ENCODE results near the gene AQP9.
"Not testable (repeated sequence)": the region's sequence is repeated elsewhere in the genome, so short reads cannot be mapped to it uniquely, and the experiment has no call there.

Gene AQP9, protein sequence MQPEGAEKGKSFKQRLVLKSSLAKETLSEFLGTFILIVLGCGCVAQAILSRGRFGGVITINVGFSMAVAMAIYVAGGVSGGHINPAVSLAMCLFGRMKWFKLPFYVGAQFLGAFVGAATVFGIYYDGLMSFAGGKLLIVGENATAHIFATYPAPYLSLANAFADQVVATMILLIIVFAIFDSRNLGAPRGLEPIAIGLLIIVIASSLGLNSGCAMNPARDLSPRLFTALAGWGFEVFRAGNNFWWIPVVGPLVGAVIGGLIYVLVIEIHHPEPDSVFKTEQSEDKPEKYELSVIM

GRCh38 chr15:58138106-58138505 is at the start of gene AQP9:
TSS of gene AQP9 (plus strand) at chr15:58138381. CDS start at chr15:58138566, 185 bp downstream.
- no peak for DNase-seq
- intact Hi-C loops (cut with DNase I) = no loop called here

- intact Hi-C loops (cut with DNase I) = no loop called here
- DNase-seq = no peak
Measured at GRCh38 chr15:58095415-58095814, 42.8 kb upstream of the AQP9 start.

- intact Hi-C loops (cut with DNase I) = no loop called here
- no peak for DNase-seq
Measured at GRCh38 chr15:58096529-58097084, 41.6 kb upstream of the AQP9 start.

GRCh38 chr15:58103482-58103881 is 34.7 kb upstream of the AQP9 start:
- no peak for DNase-seq
- intact Hi-C loops (cut with DNase I) = no loop called here

- no peak for DNase-seq
Measured at GRCh38 chr15:58108117-58108516, 30.1 kb upstream of the AQP9 start.

DNA sequence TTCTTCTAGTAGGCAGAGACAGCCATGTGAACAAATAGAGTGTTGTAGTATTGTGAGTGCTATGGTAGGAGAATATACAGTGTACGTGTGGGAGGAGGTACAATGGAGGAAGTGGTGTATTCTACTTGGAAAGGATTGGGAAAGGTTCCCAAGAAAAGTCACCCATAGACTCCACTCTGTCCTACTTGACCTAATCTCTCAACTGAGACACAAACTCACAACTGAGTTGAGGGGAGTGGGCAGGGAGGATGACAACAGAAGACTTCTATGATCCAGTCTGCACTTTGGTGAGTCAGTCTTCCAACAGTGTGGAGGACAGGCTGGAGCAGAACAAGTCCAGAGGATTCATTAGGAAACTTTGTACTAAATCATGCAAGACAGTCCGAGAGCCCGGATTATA is 28.8 kb upstream of the AQP9 start:
- intact Hi-C loops (cut with DNase I) = no loop called here

More at GRCh38 chr15:58108117-58108516, 30.1 kb upstream of the AQP9 start:
- intact Hi-C loops (cut with DNase I) = no loop called here

GRCh38 chr15:58110999-58111717 is 27.0 kb upstream of the AQP9 start:
- DNase-seq = no peak
- intact Hi-C loops (cut with DNase I) = no loop called here

More for the DNA sequence above, 28.8 kb upstream of the AQP9 start:
- no peak for DNase-seq

- no peak for DNase-seq
- intact Hi-C loops (cut with DNase I) = no loop called here
Measured at GRCh38 chr15:58111718-58112104, 26.5 kb upstream of the AQP9 start.

GRCh38 chr15:58113358-58113757 is 24.8 kb upstream of the AQP9 start:
- intact Hi-C loops (cut with DNase I); DNase-seq: not testable (repeated sequence)

- DNase-seq = no peak
- intact Hi-C loops (cut with DNase I) = no loop called here
Measured at GRCh38 chr15:58114388-58114787, 23.8 kb upstream of the AQP9 start.

- DNase-seq = no peak
- intact Hi-C loops (cut with DNase I) = no loop called here
Measured at GRCh38 chr15:58114812-58115211, 23.4 kb upstream of the AQP9 start.

GRCh38 chr15:58115692-58116091 is 22.5 kb upstream of the AQP9 start:
- intact Hi-C loops (cut with DNase I) = no loop called here
- no peak for DNase-seq

- intact Hi-C loops (cut with DNase I) = no loop called here
Measured at GRCh38 chr15:58117619-58118018, 20.6 kb upstream of the AQP9 start.

DNA sequence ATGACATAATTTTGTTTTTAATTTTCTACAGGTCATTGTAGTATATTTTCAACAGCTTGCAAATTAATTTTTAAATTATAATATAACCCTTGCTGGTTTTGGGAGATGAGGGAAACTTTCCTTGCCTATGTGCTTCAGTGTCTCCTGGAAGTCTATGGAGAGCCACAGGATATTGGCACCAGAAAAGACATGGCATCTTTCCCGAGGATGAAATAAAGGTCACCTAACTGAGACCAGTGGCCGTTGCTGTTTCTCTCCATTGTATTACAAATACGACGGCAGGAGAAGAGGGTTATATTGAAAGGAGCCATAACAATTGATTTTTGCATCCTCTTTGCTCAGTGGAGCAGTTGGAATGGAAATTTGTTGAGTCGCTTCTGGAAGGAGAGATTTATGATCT is 19.9 kb upstream of the AQP9 start:
- no peak for DNase-seq
- intact Hi-C loops (cut with DNase I) = no loop called here

More at GRCh38 chr15:58117619-58118018, 20.6 kb upstream of the AQP9 start:
- no peak for DNase-seq

GRCh38 chr15:58119016-58119415 is 19.2 kb upstream of the AQP9 start:
- no peak for DNase-seq
- intact Hi-C loops (cut with DNase I) = no loop called here

DNA sequence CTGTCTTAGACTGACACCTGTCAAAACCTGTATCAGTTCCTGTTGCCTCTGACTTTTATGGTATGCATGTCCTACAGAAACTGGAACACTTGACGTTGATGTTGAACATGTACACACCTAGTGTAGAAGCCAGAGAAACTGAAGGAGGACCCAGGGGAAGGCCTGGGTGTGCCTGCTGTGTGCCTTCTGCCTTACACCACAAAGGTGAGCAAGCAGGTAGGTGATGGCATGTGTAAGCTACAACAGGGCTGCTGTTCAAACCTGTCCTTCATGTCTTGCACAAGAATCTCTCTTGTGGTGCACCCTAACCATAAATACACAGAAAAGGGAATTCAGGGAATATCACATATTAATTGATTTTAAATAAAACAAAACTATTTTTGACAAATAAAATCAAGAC is 13.6 kb upstream of the AQP9 start:
- no peak for DNase-seq

DNA sequence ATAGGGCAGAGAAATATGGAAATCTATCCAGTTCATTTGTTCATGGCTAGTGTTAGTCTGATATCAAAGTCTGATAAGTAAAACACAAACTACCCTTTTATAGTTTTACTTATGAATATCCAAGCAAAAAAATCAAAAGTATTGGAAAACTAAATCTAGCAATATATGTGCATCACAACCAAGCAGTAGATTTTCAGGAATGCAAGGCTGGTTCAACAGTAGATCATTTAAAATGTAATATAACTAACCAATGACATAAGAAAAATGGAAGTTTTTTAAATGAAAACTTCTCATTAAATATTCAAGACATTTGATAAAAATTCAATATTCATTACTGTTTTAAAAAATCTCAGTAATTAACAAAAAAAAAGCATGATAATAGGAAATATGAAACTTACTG is 12.8 kb upstream of the AQP9 start:
- intact Hi-C loops (cut with DNase I) = no loop called here
- no peak for DNase-seq

More for the DNA sequence above, 13.6 kb upstream of the AQP9 start:
- intact Hi-C loops (cut with DNase I) = no loop called here

GRCh38 chr15:58134886-58135285 is 3.3 kb upstream of the AQP9 start:
- DNase-seq = no peak
- intact Hi-C loops (cut with DNase I) = no loop called here

GRCh38 chr15:58135511-58136174 is 2.5 kb upstream of the AQP9 start:
- no peak for DNase-seq
- intact Hi-C loops (cut with DNase I) = no loop called here

DNA sequence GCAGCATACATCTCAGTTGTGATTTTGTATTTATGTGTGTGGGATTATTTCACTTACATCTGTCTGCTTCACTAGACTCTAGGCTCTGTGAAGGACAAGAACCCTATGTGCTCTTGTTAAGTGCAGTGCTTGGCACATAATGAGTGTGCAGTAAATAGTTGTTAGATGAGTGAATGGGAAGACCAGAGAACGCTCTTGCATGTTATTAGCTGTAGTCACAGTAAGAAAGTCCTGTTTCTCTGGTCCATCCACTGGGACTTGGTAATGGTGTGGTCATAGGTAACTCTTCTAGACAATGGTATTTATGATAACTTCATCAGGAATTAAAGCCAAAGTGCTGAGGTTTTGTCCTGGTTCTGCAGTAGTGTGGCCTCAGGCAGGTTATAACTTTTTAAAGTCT is 1.4 kb upstream of the AQP9 start:
- intact Hi-C loops (cut with DNase I) = no loop called here
- DNase-seq = no peak

DNA sequence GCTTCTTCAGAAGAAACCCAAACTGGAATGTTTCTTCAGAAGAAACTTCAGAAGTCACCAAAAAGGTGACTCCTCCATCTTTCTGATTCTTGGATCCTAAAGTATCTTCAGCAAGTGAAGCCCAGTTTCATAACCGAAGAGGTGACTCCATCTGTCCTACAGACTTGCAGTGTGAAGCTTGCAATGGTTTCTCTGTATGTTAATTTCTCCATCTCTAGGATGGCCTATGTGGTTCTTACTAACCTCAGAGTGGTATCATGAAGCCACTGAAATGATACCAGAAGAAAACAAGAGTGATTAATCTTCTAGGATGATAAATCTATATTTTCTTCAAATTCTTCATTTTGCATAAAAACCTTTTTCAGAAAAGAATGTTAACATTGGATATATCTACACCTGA is 495 bp upstream of the AQP9 start:
- intact Hi-C loops (cut with DNase I) = no loop called here
- DNase-seq = no peak
